B cell (primary cell): ENCODE data around the gene LCE6A.

Source experiments
- EZH2 ChIP-seq: IDR thresholded peaks from 2 replicates; pipeline ENCODE4 v1.6.1; 2012; ENCODE audit warnings: borderline replicate concordance, low read depth, mild to moderate bottlenecking, moderate library complexity, low read length; ENCODE audit not compliant: insufficient read depth, poor library complexity, severe bottlenecking
- TF ChIP-seq, protein P1 (sequence below): fragments of 200-600 bp; IDR thresholded peaks from one replicate; pipeline ENCODE4 v1.8.0; 2022; ENCODE audit warnings: antibody characterized with exemption, mild to moderate bottlenecking

DNA sequence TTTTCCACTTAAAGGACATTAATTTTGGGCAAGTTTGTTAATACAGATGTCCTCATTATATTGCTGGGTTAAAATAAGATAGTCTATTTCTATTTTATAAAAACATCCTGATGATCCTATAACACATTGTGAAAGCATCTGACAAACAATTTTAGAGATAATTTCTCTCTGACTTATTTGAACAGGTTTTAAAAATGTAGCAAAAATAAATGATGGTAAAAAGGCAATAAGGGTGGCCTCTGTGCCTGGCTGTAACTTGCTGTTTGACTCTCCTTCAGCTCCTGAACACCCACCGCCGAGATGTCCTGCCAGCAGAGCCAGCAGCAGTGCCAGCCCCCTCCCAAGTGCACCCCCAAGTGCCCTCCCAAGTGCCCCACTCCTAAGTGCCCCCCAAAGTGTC lies 15.5 kb upstream of the LCE6A start, which contains the start of gene LCE1A:
- TF ChIP-seq, protein P1, sequence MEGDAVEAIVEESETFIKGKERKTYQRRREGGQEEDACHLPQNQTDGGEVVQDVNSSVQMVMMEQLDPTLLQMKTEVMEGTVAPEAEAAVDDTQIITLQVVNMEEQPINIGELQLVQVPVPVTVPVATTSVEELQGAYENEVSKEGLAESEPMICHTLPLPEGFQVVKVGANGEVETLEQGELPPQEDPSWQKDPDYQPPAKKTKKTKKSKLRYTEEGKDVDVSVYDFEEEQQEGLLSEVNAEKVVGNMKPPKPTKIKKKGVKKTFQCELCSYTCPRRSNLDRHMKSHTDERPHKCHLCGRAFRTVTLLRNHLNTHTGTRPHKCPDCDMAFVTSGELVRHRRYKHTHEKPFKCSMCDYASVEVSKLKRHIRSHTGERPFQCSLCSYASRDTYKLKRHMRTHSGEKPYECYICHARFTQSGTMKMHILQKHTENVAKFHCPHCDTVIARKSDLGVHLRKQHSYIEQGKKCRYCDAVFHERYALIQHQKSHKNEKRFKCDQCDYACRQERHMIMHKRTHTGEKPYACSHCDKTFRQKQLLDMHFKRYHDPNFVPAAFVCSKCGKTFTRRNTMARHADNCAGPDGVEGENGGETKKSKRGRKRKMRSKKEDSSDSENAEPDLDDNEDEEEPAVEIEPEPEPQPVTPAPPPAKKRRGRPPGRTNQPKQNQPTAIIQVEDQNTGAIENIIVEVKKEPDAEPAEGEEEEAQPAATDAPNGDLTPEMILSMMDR: no peak
- TF ChIP-seq EZH2: no peak
